HG03135 (cell line): ENCODE data around the gene SPATA6L.
"Not testable (repeated sequence)": the region's sequence is repeated elsewhere in the genome, so short reads cannot be mapped to it uniquely, and the experiment has no call there.

Experiments
- ATAC-seq: cut with Tn5 transposase; IDR thresholded peaks from one replicate; pipeline ENCODE4 v1.9.1; 2021; ENCODE audit warnings: mild to moderate bottlenecking, moderate library complexity; ENCODE audit not compliant: unreplicated experiment

The SPATA6L gene

DNA sequence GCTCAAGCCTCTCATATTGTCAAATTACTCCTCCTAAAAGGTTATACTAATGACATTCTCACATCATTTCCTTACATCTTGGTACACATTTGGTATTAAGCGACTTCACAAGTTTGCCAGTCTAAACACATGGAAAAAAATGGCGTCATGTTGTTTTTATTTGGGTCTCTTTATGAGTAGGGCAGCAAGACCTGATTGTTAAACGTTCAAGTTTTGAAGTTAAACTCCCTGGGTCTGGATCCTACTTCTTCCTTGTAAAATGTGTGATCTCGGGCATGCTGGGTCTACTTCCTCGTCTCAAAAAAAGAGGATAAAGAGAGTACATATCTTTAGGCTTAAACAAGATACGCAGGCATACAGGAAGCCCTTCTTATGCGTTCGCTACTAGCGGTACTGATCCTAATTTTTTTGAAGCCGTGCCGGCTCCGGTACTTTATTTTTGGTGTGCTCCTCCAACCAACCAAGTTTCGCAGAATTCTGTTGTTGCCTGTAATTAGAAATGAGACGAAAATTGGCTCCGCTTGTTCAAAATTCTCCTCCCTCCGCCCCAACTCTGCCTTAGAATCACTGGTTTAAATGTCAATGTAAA is 12.5 kb upstream of the SPATA6L start:
- peak; percentile 19 for ATAC-seq

DNA sequence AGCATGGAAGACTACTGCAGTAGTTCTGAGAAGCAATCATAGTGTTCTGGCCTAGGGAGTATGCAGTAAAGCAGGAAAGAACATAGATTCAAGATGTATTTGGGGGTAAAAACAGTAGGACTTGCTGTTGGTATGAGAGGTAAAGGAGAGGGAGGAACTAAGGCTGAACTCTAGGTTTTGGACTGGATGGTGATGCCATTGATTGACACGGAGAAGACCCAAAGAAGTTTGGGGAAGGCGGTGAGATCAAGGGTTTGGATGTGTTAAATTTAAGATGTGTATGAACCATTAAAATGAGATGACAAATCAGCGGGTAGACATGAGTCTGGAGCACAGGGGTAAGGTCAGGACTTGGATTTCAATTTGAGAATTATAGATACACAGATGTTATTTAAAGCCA is 11.1 kb upstream of the SPATA6L start:
- ATAC-seq, result no peak

DNA sequence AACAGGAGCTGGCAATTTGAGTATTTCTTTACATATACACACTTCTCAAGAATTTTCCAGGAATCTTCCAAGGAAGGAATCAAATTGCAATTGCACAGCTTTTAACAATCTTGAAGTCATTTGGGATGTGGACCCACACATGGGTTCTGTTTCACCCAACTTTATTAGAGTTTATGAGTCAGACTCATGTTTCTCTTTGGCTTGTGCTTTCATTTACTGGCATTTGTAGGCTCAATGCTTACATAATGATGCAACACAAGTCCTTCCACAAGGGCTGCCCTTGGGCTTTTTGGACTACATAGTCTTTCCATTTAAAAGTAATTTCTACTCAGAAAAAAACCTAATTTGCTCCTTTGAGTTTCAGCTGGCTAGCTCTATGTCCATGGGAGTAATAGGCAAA is 8.5 kb upstream of the SPATA6L start:
- ATAC-seq, result no peak

DNA sequence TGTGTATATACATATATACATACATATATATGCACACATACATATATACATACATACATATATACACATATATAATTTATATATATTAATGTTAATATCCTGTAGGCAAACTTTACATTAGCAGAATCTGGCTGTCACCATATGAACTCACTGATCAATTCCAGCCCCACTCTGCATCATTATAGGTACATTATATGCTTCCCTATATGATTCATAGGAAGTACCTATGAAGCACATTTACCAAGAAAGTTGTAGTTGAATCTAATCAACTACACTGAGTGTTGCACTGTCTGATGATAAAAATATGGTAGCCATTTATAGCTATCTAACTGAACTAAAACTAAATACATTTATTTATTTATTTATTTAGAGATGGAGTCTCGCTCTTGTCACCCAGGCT is 5.5 kb upstream of the SPATA6L start:
- no peak for ATAC-seq

DNA sequence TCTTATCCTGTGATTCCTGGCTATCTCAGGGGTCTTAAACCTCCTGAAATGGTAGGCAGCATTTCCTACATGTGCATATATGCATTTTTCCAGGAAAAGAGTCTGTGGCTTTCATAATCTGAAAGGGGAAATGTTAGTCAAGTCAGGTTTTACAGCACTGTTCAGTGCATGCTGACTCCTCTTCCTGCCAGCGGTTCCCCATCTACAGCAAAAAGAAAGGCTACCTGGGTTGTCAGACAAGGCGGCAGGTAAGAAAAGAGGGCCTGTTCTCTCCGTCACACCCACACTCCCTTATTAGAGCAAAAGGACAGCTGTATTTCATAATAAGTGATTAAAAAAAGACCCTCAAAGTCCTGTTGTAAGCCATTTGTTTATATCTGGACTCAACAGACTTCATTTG is 4.3 kb upstream of the SPATA6L start:
- no peak for ATAC-seq

DNA sequence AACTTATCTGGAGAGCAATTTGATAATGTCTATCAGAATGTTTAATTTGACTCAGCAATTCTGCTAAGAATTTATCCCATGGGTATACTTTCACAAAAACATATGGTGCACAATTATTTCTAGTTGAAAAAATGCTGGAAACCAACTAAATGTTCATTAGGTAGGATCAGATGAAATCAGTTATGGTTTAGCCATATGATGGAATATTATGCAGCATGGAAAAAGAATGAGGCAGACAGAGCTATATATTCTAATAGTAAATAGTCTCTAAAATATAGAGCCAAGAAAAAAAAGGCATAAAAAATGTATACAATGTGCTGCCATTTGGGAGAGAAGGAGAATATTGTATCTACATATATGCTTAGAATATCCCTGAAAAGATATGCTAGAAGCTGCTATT is 3.6 kb upstream of the SPATA6L start:
- no peak for ATAC-seq

DNA sequence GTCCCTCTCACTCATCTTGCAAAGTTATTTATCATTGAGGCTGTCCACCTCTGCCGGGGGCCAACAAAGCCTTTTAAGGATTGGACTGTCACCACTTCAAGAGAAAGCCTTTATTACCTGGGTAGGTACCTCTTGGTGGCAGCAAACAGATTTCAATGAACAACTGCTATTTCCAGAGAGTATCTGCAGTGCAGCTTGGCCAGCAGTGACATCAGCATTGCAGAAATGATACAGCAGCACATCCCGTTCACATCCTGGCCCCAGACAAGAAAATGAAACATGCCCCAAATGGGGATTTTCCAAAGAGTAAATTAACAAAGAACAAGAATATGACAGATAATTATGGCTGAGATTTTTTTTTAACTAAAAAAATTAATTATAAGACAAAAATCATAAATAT is 2.3 kb upstream of the SPATA6L start:
- no peak for ATAC-seq

DNA sequence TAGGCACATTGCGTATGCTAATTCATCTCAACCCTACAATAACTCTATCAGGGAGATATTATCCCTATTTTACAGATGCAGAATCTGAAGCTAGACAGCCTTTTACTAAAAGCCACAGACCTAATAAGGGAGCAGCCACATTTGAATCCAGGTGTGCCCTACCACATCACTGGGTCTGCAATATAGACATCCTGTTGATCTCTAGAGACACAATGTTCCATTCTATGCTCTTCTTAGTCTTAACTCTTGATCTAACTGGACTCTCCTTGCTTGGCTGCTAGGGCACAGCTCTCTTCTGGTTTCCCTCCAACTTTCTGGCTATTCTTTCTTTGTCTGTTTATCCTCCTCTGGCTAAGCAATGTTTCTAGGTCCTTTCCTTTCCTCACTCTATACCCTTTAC is 1.4 kb upstream of the SPATA6L start:
- no peak for ATAC-seq

DNA sequence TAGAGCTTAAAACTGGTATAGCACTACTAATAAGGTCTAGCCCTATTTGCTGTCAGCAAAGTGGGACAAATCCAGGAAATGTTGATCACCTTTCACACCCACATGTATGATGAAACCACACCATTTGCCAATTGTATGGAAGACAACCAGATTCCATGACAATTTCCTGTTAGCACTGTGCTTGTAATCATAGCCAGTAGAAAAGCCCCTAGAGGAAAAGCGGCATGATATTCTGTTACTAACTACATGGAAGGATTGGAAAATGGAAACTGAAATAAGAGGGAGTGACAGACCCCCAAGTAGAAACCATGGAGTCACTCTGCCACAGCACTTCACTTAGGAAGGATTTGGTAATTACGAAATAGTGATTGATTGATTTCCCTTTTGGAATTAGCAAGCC is 923 bp downstream of the SPATA6L start:
- ATAC-seq, result no peak

DNA sequence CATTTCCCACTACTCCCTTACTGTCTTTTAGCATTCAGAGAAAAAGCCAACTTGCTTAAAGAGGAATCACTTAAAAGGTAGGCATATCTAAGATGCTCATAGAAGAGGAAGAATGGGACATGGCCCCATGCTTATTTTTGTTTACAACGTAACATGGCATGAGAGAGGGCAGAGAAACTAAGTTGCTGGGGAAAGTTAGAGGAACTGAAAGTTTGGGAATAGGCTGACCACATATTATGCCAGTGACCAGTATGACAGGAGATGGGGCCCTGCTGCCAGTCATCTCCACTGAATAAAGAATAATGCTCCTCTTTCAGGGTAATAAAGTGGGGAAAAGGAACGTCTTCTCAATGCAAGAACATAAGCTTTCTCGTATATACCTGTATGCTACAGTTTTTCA is 2.3 kb downstream of the SPATA6L start:
- no peak for ATAC-seq

DNA sequence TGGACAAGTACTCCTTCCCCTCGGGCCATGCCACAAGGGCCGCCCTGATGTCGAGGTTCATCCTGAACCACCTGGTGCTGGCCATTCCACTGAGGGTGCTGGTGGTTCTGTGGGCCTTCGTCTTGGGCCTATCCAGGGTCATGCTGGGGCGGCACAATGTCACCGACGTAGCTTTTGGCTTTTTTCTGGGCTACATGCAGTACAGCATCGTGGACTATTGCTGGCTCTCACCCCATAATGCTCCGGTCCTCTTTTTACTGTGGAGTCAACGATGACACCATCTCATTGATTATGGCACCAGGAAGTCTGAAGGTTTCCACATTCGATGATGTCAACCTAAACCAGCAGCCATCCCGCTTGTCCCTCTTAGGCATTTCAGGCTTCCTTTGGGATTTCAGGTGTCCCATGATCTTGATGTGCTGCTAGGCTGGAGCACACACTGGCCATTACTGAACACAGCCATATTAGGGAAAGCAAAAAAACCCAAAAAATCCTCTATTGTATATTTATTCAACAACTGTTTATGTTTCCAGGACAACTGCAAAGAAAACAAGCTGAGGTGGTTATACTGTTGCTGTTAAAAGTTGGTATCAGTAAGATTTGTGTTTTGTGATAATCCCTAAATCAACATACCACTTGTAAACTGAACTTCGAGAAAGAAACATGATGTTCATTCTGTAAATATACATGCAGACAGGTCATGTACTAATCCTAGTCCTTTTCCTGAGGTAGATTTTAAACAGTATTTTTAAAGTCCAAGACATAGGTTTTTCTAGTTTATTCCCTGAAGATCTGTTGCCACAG is 3.1 kb downstream of the SPATA6L start:
- ATAC-seq, result peak; percentile 1

DNA sequence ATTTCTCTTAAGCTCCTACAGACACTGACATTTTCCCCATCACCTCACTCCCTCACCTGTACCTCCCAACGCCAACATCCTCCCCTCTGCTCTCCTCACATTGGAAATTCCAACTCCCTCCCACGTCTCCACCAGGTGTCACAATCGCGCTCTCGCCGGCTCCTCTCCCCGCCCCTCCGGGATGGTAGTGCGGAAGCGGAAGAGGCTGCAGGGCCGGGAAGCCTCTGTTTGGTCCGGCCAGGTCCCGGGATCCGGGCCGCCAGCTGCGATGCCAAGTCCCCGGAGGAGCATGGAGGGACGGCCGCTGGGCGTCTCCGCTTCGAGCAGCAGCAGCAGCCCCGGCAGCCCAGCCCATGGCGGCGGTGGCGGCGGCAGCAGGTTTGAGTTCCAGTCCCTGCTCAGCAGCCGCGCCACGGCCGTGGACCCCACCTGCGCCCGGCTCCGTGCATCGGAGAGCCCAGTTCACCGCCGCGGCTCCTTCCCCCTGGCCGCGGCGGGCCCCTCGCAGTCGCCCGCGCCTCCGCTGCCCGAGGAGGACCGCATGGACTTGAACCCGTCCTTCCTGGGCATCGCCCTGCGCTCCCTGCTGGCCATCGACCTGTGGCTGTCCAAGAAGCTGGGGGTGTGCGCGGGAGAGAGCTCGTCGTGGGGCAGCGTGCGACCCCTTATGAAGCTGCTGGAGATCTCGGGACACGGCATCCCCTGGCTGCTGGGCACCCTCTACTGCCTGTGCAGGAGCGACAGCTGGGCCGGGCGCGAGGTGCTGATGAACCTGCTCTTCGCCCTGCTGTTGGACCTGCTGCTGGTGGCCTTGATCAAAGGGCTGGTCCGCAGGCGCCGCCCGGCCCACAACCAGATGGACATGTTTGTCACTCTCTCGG is 3.9 kb downstream of the SPATA6L start, which contains the start of gene PLPP6:
TSS of gene PLPP6 (plus strand) at position 187 of the 881 bp plus-strand sequence. CDS start at position 269, 82 bp downstream.
- peak; percentile 84 for ATAC-seq

DNA sequence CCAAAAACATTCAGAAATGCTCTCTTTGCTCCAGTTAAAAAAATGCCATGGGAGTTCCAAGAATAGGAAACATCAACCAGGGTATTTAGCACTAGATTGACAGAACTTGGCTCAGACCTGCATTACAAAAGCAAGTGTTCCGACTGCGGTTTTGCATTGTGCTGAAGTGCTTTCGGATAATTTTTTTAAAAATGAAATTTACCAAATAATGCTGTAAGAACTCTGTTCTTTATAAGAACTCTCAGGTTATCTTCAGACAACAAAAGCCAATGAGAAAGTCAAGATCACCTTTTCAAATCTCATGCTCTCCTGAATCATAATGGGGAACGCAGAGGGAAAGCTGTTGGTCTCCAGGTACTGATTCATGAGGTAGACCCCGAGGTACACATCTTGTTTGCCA is 4.7 kb downstream of the SPATA6L start:
- ATAC-seq, result no peak

DNA sequence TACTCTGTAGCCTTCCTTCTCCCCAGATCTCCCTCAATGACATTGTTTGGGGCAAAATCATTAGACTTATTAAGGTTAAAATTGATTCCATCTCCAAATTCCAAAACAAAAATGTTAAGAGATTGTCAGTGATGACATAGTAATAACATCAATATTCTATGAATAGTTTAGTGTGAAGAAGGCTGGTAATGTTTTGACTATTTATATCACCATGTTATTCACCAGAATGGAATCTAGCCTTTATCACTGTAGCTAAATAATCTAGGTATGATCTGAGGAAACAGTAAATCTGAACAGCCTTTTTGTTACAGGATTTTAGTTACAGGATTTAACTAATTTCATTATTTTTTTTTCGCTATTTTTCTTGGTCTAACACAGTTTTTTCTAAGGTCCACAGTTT is 5.1 kb downstream of the SPATA6L start:
- no peak for ATAC-seq

DNA sequence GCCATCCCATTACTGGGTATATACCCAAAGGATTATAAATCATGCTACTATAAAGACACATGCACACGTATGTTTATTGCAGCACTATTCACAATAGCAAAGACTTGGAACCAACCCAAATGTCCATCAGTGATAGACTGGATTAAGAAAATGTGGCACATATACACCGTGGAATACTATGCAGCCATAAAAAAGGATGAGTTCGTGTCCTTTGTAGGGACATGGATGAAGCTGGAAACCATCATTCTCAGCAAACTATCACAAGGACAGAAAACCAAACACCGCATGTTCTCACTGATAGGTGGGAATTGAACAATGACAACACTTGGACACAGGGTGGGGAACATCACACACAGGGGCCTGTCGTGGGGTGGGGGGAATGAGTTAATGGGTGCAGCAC is 5.6 kb downstream of the SPATA6L start:
- not testable (repeated sequence) for ATAC-seq

DNA sequence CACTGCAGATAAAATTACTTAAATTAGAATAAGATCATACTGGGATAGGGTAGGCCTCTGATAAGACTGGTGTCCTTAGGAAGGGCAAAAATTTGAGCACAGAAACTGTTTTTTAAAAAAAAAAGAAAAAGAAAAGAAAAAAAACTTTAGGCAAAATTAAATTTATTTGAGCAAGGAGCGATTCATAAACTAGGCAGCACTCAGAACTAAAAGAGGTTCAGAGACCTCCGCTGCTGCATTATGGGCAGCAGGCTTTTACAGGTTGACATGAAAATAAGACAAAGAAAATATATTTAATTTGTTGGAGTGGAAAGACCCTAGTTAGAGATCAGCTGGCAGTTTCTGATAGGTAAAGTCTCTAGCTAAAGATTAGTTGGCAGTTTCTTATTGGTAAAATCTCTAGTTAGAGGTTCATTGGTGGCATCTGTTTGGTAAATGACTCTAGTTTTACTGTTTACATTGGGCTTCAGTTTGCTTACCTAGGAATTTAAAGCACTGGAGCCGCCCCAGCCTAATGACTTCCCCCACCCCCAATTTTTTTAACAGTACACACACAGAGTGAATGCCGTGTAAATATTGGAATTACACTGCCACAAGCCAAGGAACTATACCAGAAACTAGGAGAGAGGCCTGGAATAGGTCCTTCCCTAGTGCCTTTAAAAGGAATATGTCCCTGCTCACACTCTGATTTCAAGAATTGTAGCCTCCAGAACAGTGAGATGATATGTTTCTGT is 8.7 kb downstream of the SPATA6L start:
- no peak for ATAC-seq

DNA sequence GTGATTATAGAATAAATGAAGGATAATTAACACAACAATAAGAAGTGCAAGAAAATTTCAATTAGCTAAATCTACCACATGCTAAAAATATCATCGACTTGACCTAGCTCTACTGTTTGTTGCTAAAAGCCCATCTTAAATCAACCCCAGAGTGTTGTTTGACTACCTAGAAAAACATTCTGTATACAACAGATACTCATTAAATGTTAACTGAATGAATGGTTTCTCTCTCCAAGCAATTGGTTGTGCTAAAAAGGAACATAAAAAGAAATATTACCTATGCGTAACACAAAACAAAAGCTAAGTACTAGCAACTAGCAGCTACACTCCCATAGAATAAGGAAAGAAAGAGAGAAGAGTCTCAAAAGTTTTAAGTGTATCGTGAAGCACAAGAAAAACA is 9.7 kb downstream of the SPATA6L start:
- ATAC-seq, result no peak

DNA sequence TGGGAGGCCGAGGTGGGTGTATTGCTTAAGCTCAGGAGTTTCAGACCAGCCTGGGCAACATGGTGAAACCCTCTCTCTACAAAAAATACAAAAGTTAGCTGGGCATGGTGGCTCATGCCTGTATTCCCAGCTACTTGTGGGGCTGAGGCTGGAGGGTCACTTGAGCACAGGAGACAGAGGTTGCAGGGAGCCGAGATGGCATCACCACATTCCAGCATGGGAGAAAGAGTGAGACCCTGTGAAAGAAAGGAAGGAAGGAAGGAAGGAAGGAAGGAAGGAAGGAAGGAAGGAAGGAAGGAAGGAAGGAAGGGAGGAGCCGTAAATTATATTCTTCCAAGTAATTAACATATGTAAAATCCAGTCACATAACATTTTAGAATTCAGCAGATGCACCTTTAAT is 10.1 kb downstream of the SPATA6L start:
- not testable (repeated sequence) for ATAC-seq

DNA sequence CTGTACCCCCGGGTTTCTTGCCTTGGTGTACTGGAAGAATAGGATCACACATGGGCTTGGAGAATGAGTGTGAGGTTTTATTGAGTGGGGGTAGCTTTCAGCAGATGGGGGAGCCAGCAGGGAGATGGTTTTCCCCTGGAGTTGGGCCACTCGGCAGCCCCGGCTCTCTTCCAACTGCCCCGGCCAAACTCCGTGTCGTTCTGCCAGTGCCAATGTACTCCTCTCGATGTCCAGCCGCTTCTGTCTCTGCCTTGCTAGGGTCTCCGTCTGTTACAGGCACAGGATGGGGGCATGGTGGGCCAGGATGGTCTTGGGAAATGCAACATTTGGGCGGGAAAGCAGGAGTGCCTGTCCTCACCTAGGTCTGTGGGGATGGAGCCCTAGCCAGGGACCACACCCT is 11.7 kb downstream of the SPATA6L start:
- no peak for ATAC-seq

DNA sequence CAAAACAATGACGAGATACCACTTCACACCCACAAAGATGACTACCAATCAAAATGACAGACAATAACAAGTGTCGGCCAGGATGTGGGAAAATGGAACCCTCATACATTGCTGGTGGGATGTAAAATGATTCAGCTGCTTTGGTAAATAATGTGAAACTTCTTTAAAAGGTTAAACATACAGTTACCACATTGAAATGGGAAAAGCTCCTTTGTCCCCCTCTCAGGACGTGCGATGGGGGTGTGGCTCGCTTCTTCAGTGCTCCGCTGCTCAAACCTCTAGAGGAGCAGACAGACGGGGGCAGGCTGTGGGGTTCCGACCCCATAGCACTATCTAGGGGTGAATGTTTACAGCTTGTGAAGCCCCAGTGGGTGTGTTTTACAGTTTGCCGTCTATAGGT is 12.2 kb downstream of the SPATA6L start:
- ATAC-seq, result no peak

DNA sequence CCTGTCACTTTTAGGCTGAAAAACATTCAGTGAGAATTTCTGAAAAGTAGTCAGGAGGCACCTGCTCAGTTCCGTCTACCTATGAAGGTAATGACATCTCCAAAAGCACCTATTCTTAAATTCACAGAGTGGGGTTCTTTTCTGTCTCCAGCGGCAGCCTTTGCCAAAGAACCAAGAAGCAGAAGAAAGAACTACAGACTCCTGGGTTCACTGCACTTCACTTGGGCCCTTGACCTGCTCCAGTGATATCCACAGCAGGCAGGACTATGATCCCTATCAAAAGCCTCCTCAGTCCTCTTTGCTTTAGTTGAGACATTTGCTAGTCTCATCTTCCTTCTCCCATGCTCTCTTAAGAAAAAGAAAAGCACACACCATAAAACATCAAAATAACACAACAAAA is 23.9 kb downstream of the SPATA6L start:
- ATAC-seq, result no peak
